Measurements from ENCODE around the gene ADAM10. TPM values are rescaled to one million over a fixed set of nuclear protein-coding genes. Genes with fewer than 3 reads are reported as not detected.

Gene ADAM10, protein sequence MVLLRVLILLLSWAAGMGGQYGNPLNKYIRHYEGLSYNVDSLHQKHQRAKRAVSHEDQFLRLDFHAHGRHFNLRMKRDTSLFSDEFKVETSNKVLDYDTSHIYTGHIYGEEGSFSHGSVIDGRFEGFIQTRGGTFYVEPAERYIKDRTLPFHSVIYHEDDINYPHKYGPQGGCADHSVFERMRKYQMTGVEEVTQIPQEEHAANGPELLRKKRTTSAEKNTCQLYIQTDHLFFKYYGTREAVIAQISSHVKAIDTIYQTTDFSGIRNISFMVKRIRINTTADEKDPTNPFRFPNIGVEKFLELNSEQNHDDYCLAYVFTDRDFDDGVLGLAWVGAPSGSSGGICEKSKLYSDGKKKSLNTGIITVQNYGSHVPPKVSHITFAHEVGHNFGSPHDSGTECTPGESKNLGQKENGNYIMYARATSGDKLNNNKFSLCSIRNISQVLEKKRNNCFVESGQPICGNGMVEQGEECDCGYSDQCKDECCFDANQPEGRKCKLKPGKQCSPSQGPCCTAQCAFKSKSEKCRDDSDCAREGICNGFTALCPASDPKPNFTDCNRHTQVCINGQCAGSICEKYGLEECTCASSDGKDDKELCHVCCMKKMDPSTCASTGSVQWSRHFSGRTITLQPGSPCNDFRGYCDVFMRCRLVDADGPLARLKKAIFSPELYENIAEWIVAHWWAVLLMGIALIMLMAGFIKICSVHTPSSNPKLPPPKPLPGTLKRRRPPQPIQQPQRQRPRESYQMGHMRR
- total RNA-seq: 125 and 128 TPM in 2 replicates

DNA sequence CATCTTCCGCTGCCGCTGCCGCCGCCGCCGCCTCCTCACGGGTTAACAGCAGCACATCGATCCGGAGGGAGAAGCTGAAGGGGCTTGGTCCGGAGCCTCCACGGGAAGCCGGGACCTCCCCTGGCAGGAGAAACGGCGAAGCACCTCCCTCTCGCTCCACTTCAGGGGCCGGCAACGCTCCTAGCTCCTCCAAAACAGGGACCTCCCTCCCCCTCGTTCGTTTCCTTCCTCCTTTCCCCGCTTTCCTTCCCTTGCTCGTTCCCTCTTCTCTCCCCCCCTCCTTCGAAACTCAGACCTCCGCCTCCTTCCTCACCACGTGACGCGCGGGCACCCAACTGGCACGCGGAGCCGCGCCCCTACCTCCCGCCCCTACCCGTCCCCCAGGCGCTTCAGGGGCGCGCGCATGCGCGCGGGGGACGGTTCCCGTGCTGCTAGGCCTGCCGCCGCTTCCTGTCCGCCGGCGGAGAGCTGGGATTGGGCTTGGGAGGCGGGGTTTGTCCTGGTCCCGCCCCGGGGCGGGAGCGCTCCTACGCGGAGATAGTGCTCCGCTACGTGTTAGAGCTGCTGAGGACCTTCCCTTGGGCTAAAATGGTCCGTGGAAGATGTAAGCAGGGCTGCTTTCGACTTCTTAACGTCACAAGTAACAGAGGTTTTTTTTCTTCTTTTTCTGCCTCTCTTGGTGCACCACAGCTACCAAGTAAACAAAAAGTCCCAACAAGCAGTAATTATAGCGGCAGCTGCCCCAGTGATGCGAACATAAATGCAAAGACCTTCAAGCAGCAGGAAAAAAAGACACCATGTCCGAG lies at the start of gene ADAM10:
TSS of gene ADAM10 (minus strand) at position 176 of the 806 bp plus-strand sequence. CDS start at position 3, 173 bp downstream.
- peak within 1 kb of the TSS; percentile 97 for H3K4me3 ChIP-seq (ENCODE audit: low read depth, low read length)
- H3K36me3 ChIP-seq (ENCODE audit: control insufficient read depth, insufficient read depth, low read length): no peaks in the 10 kb centered on the region
- no peaks in the 10 kb centered on the region for H3K27me3 ChIP-seq (ENCODE audit: control insufficient read depth, insufficient read depth, low read length)
- peak; percentile 91 for DNase-seq (ENCODE audit: low read depth)
- TF ChIP-seq, protein P1, sequence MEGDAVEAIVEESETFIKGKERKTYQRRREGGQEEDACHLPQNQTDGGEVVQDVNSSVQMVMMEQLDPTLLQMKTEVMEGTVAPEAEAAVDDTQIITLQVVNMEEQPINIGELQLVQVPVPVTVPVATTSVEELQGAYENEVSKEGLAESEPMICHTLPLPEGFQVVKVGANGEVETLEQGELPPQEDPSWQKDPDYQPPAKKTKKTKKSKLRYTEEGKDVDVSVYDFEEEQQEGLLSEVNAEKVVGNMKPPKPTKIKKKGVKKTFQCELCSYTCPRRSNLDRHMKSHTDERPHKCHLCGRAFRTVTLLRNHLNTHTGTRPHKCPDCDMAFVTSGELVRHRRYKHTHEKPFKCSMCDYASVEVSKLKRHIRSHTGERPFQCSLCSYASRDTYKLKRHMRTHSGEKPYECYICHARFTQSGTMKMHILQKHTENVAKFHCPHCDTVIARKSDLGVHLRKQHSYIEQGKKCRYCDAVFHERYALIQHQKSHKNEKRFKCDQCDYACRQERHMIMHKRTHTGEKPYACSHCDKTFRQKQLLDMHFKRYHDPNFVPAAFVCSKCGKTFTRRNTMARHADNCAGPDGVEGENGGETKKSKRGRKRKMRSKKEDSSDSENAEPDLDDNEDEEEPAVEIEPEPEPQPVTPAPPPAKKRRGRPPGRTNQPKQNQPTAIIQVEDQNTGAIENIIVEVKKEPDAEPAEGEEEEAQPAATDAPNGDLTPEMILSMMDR (IDR thresholded peaks at IDR 0.05; ENCODE audit: insufficient read depth, low read length, poor library complexity, severe bottlenecking): no peak

DNA sequence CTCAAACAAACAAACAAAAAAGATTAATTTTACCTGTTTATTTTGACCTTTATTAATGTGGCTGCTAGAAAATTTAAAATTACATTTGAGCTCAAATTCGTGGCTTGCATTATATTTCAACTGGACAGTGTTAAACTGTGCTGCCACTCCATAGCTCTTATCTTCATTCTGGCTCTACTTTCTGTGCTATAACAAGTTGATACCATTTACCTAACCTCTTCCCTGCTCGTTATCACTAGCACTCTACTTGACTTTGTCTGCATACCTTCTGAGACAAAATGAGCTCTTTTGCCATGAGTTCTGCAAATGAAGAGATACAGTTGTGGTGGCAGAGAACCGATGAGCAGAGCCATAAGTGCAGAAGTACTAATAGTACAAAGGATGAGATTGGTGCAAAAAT lies 48.0 kb upstream of the ADAM10 start:
- no peak for DNase-seq (ENCODE audit: low read depth)
- H3K4me3 ChIP-seq (ENCODE audit: low read depth, low read length): no peak overlapping the region
- TF ChIP-seq, protein P1 (IDR thresholded peaks at IDR 0.05; ENCODE audit: insufficient read depth, low read length, poor library complexity, severe bottlenecking): no peak
- no peaks in the 10 kb centered on the region for H3K27me3 ChIP-seq (ENCODE audit: control insufficient read depth, insufficient read depth, low read length)
- peaks cover 2% of the 10 kb centered on the region for H3K36me3 ChIP-seq (ENCODE audit: control insufficient read depth, insufficient read depth, low read length)

DNA sequence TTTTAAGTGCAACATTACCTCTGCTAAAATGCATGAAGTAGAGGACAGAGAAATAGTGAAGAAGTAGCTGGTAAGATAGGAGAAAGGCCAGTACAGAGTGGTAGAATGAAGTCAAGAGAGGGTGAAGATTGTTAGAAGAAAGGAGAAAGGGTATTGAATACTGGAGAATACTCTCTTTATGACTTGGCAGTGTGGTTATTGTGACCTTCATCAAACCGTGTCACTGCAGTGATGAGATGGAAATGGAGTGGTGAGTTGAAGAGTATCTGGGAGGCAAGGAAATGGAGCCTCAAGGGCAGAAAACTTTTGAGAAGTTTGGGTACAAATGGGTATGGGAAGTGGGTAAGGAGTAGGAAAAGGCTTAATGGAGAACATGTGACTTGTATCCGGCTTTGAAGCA lies 46.3 kb upstream of the ADAM10 start:
- peaks cover 2% of the 10 kb centered on the region for H3K36me3 ChIP-seq (ENCODE audit: control insufficient read depth, insufficient read depth, low read length)
- no peak for DNase-seq (ENCODE audit: low read depth)
- H3K4me3 ChIP-seq (ENCODE audit: low read depth, low read length): no peak overlapping the region
- no peaks in the 10 kb centered on the region for H3K27me3 ChIP-seq (ENCODE audit: control insufficient read depth, insufficient read depth, low read length)
- TF ChIP-seq, protein P1 (IDR thresholded peaks at IDR 0.05; ENCODE audit: insufficient read depth, low read length, poor library complexity, severe bottlenecking): no peak

DNA sequence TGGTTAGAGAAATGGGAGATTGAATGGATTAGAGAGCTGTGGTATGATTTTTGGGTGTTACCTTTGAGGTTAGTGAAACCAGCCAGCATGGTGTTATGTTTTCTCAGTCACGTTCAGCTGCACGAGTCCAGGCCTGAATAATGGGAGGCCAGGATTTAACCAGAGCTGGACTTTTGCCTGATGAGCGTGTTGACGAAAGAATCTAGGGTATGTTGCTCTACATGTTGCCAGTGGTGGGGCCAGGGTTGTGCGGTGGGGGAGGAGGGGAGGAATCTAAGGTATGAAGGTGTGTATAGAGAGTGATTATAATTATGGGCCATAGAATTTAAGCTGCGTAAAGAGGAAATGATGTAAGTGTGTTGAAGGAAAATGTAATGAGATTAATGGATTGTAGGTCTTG lies 44.4 kb upstream of the ADAM10 start:
- TF ChIP-seq, protein P1 (IDR thresholded peaks at IDR 0.05; ENCODE audit: insufficient read depth, low read length, poor library complexity, severe bottlenecking): no peak
- Histone ChIP-seq H3K27me3 (ENCODE audit: control insufficient read depth, insufficient read depth, low read length) (no peaks in the 10 kb centered on the region), H3K4me3 (ENCODE audit: low read depth, low read length) (no peak overlapping the region), H3K36me3 (ENCODE audit: control insufficient read depth, insufficient read depth, low read length) (peaks cover 2% of the 10 kb centered on the region)
- DNase-seq (ENCODE audit: low read depth): peak; percentile 47

DNA sequence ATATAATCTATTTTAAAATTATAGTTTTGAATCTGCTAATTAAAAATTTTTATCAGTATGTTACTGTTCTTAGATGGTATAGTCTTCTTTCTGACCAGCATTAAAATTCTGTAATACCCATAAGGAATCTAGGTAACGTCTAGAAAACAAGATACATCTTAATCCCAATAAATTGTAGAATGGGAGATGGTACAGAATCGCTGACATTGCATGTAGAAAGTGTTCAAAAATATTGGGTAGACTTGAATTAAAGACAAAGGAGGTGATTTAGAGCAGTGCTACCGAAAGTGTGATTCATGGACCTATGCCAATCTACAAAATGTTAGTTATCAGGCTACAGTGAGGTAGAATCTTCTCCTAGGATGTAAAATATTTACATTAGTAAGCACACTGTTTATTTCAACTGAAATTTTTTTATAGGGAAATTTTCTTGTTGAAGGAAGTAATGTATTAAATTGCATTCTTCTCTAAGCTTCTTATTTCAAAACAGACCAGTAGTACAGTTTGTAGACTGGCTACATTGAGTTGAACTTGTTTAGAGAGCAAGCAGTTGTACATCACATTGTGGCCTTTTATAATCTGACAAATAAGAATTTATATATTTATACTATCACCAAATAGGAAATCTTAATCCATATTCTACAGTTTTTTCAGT lies 38.7 kb upstream of the ADAM10 start:
- Histone ChIP-seq H3K36me3 (ENCODE audit: control insufficient read depth, insufficient read depth, low read length) (no peaks in the 10 kb centered on the region), H3K27me3 (ENCODE audit: control insufficient read depth, insufficient read depth, low read length) (no peaks in the 10 kb centered on the region), H3K4me3 (ENCODE audit: low read depth, low read length) (no peak overlapping the region)
- TF ChIP-seq, protein P1 (IDR thresholded peaks at IDR 0.05; ENCODE audit: insufficient read depth, low read length, poor library complexity, severe bottlenecking): no peak
- no peak for DNase-seq (ENCODE audit: low read depth)
